ENCODE measurements around the gene TLE3. TPM values are rescaled to one million over a fixed set of nuclear protein-coding genes. Genes with fewer than 3 reads are reported as not detected.

TLE3 gene
- total RNA-seq, 1 donor from 2014 or later, result 17.8 TPM

DNA sequence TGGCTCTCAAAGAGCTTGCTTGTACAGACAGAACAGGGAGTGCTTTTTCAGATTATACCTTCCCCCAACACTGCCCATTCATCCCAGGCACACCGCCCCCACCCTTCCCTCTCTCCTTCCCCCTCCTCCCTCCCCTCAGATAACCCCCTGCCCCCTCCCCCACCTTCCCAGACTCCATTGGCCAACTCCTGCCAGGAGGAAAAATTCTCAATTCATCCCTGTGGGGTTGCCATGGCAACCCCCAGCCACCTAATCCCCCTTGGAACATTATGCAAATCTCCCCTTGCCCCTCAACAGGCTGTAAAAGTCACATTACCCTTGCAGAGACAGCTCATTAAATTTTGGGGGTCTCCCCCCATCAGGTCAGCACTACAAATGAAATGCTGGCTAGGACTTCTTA, 14.3 kb downstream of the TLE3 start:
- TF ChIP-seq, protein P1, sequence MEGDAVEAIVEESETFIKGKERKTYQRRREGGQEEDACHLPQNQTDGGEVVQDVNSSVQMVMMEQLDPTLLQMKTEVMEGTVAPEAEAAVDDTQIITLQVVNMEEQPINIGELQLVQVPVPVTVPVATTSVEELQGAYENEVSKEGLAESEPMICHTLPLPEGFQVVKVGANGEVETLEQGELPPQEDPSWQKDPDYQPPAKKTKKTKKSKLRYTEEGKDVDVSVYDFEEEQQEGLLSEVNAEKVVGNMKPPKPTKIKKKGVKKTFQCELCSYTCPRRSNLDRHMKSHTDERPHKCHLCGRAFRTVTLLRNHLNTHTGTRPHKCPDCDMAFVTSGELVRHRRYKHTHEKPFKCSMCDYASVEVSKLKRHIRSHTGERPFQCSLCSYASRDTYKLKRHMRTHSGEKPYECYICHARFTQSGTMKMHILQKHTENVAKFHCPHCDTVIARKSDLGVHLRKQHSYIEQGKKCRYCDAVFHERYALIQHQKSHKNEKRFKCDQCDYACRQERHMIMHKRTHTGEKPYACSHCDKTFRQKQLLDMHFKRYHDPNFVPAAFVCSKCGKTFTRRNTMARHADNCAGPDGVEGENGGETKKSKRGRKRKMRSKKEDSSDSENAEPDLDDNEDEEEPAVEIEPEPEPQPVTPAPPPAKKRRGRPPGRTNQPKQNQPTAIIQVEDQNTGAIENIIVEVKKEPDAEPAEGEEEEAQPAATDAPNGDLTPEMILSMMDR (IDR thresholded peaks at IDR 0.05; ENCODE audit: borderline replicate concordance), result no peak
- Histone ChIP-seq H3K27ac (replicated peaks) (no peak overlapping the region), H3K9me3 (replicated peaks) (no peaks in the 10 kb centered on the region), H3K4me3 (no peak overlapping the region), H3K36me3 (peaks cover 37% of the 10 kb centered on the region), H3K4me1 (peaks cover 32% of the 10 kb centered on the region), H3K27me3 (ENCODE audit: low read depth) (peaks cover 52% of the 10 kb centered on the region)
- intact Hi-C loops (cut with micrococcal nuclease), result no loop called here
- DNase-seq, result no peak

DNA sequence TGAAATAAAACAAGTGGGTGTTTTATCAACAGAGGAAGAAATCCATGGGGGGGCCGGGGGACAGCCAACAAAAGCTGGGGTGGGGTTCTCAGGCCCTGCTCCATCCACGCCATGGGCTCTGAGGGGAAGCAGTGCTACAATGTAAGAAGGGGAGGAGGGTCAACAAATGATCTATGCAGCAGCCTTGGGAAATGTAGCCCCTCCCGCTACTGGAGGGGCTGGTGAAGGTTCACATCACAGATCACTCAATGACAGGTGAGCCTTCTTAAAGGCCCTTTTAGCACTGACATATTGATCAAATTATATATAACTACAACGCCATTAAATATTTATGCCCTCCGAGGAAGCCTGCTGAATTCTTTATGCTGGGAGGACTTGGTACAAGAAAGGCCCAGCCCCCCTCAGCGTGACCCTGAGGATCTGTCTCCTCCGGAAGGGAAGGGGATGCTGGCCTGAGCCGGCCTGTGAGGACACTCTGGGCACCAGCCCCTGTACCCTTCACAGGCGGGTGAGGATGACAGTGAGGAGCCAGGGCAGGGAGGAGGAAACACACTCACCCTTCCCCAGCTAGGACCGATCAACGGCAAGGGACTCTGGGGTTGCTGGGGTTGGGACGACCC, 15.3 kb downstream of the TLE3 start:
- peaks cover 32% of the 10 kb centered on the region for H3K4me1 ChIP-seq

DNA sequence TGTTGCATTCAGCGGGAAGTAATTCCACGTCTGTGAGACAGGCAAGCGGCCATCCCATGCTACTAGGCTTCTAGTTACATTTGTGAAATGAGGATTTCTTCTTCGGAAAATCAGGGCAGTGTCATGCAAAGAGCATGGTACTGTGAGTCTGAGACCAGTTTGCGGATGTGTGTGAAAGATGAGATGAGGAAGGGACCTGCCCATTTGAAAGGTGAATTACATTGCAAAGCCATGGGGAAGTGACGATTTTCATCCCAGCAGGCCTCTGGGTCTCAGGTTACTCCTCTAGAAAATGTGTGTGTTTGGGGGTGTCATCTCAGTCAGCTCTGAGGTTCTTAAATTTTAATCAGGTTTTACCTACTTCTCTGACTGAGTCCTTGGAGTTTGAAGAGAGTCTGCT, 16.1 kb downstream of the TLE3 start:
- H3K27me3 ChIP-seq (ENCODE audit: low read depth), result peaks cover 52% of the 10 kb centered on the region
- DNase-seq, result no peak
- H3K27ac ChIP-seq (replicated peaks), result no peak overlapping the region
- intact Hi-C loops (cut with micrococcal nuclease), result no loop called here
- peaks cover 30% of the 10 kb centered on the region for H3K36me3 ChIP-seq
- TF ChIP-seq, protein P1 (IDR thresholded peaks at IDR 0.05; ENCODE audit: borderline replicate concordance), result no peak
- no peak overlapping the region for H3K4me3 ChIP-seq
- H3K9me3 ChIP-seq (replicated peaks), result no peaks in the 10 kb centered on the region
- peaks cover 32% of the 10 kb centered on the region for H3K4me1 ChIP-seq

More for the DNA sequence above, 15.3 kb downstream of the TLE3 start:
- Histone ChIP-seq H3K36me3 (peaks cover 33% of the 10 kb centered on the region), H3K27ac (replicated peaks) (no peak overlapping the region), H3K4me3 (no peak overlapping the region), H3K27me3 (ENCODE audit: low read depth) (peaks cover 52% of the 10 kb centered on the region), H3K9me3 (replicated peaks) (no peaks in the 10 kb centered on the region)
- TF ChIP-seq, protein P1 (IDR thresholded peaks at IDR 0.05; ENCODE audit: borderline replicate concordance), result no peak
- intact Hi-C loops (cut with micrococcal nuclease), result no loop called here
- DNase-seq, result no peak

GRCh38 chr15:70080347-70080746, 17.4 kb downstream of the TLE3 start:
- intact Hi-C loops (cut with micrococcal nuclease), result no loop called here

DNA sequence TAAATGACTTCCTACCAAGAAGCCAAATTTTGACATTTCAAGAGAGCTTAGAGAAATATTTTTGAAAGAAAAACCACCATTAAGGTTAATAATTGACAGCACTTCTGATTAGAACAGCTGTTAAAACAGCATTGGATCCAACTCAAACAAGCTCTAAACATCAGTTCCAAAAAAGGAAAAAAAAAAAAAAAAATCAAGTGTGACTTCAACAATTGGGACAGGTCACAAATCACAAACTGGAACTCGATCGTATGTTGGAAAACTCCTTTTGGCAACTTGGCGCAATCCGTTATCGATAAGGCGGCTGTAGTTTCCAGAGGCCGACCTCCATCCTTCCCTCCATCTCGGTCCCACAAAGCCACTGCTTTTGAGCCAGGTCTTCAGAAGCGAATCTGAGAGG, 17.8 kb downstream of the TLE3 start:
- Histone ChIP-seq H3K4me1 (peaks cover 37% of the 10 kb centered on the region), H3K9me3 (replicated peaks) (no peaks in the 10 kb centered on the region), H3K36me3 (peaks cover 37% of the 10 kb centered on the region), H3K27me3 (ENCODE audit: low read depth) (peaks cover 43% of the 10 kb centered on the region), H3K27ac (replicated peaks) (no peak overlapping the region), H3K4me3 (no peak overlapping the region)
- TF ChIP-seq, protein P1 (IDR thresholded peaks at IDR 0.05; ENCODE audit: borderline replicate concordance), result no peak
- DNase-seq, result no peak
- intact Hi-C loops (cut with micrococcal nuclease), result no loop called here

More at GRCh38 chr15:70080347-70080746, 17.4 kb downstream of the TLE3 start:
- no peak overlapping the region for H3K27ac ChIP-seq (replicated peaks)
- no peak overlapping the region for H3K4me3 ChIP-seq
- DNase-seq, result no peak
- H3K4me1 ChIP-seq, result peaks cover 37% of the 10 kb centered on the region
- TF ChIP-seq, protein P1 (IDR thresholded peaks at IDR 0.05; ENCODE audit: borderline replicate concordance), result no peak
- H3K9me3 ChIP-seq (replicated peaks), result no peaks in the 10 kb centered on the region
- peaks cover 45% of the 10 kb centered on the region for H3K27me3 ChIP-seq (ENCODE audit: low read depth)
- peaks cover 33% of the 10 kb centered on the region for H3K36me3 ChIP-seq
